Activated T-helper 1 cell treated with anti-CD3 and anti-CD28 coated beads, Interleukin-12 subunit alpha, Interleukin-12 subunit beta, Interleukin-2, Interleukin-4 antibody, amounts not matched to agents 30 ng/mL and 10 ng/mL and 1 ng/mL, durations not matched to agents 14 hours and 24 hours and 36 hours (primary cell): ENCODE data around the gene LEMD2. TPM values are rescaled to one million over a fixed set of nuclear protein-coding genes. Genes with fewer than 3 reads are reported as not detected.

Experiments
- DNase-seq: peaks from one replicate; pipeline ENCODE4 v3.0.0; 2021; ENCODE audit warnings: low spot score
- H3K27ac Mint-ChIP-seq: one replicate; pipeline ENCODE4 v1.8.0; 2021; ENCODE audit warnings: mild to moderate bottlenecking, mixed read lengths
- H3K27me3 Mint-ChIP-seq: one replicate; pipeline ENCODE4 v1.8.0; 2022; ENCODE audit warnings: mild to moderate bottlenecking, moderate library complexity, mixed read lengths; ENCODE audit not compliant: insufficient read depth
- H3K36me3 Mint-ChIP-seq: one replicate; pipeline ENCODE4 v1.8.0; 2021; ENCODE audit warnings: low read depth, mixed read lengths
- H3K4me1 Mint-ChIP-seq: one replicate; pipeline ENCODE4 v1.8.0; 2021; ENCODE audit warnings: low read depth, mixed read lengths
- H3K4me3 Mint-ChIP-seq: one replicate; pipeline ENCODE4 v1.8.0; 2021; ENCODE audit warnings: mild to moderate bottlenecking, moderate library complexity, mixed read lengths
- H3K9me3 Mint-ChIP-seq: one replicate; pipeline ENCODE4 v1.8.0; 2021; ENCODE audit warnings: mixed read lengths
- intact Hi-C: fragments of 100-400 bp; cut with micrococcal nuclease; formaldehyde crosslinking; loops from one replicate; pipeline ENCODE4 v1.15.1; 2024
- total RNA-seq: library from RNA; stranded (reverse); gene quantifications from 2 replicates; pipeline ENCODE4 v1.2.3, GENCODE V29; 2022

LEMD2 gene
- total RNA-seq, 1 donor from 2014 or later: 63.6 TPM

DNA sequence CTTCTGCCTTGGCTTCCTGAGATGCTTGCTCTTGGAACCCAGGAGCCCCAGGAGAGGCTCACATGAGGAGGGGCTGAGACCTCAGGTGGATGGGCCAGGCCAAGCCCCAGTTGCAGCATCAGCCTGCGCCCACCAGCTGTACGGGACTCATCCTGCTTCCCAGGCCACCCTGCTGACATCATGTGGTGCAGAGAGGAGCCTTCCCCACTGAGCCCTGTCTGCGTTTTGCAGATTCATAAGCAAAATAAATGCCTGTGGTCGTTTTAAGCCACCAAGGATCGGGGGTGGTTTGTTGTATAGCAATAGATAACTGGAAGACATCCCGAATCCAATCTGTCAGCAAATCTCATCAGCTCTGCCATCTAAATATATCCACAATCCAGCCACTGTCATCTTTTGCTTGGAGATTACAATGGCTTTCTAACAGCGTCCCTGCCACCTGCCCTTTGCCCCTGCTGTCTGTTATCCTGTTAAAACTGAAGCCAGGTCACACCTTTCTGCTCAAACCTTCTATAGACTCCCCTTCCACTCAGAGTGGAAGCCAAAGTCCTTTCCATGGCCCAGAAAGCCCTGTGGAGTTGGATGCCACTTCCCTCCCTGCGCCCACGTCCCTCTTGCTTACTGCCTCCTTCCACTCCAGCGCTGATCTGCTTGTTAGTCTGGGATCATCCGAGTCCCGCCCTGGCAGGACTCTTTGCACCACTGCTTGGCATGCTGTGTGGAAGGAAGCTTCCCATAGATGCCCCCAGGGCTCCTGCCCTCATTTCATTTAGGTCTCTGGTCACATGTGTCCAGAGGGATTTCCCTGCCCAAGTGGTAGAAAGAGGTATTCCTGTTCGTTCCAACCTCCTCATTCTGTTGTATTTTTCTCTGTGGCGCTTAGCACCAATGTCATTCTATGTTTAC lies 38.9 kb upstream of the LEMD2 start:
- no peaks in the 10 kb centered on the region for H3K36me3 Mint-ChIP-seq
- H3K27me3 Mint-ChIP-seq: peaks cover 16% of the 10 kb centered on the region
- no peak overlapping the region for H3K4me3 Mint-ChIP-seq
- H3K9me3 Mint-ChIP-seq: no peaks in the 10 kb centered on the region
- no peak for DNase-seq
- H3K4me1 Mint-ChIP-seq: no peaks in the 10 kb centered on the region
- intact Hi-C loops: no loop called here
- no peak overlapping the region for H3K27ac Mint-ChIP-seq

- no peak overlapping the region for H3K27ac Mint-ChIP-seq
- no peaks in the 10 kb centered on the region for H3K9me3 Mint-ChIP-seq
- intact Hi-C loops: no loop called here
- no peak for DNase-seq
- no peaks in the 10 kb centered on the region for H3K36me3 Mint-ChIP-seq
- H3K27me3 Mint-ChIP-seq: peaks cover 21% of the 10 kb centered on the region
- no peak overlapping the region for H3K4me3 Mint-ChIP-seq
- H3K4me1 Mint-ChIP-seq: no peaks in the 10 kb centered on the region
Observed at GRCh38 chr6:33826537-33826936, 37.6 kb upstream of the LEMD2 start.

DNA sequence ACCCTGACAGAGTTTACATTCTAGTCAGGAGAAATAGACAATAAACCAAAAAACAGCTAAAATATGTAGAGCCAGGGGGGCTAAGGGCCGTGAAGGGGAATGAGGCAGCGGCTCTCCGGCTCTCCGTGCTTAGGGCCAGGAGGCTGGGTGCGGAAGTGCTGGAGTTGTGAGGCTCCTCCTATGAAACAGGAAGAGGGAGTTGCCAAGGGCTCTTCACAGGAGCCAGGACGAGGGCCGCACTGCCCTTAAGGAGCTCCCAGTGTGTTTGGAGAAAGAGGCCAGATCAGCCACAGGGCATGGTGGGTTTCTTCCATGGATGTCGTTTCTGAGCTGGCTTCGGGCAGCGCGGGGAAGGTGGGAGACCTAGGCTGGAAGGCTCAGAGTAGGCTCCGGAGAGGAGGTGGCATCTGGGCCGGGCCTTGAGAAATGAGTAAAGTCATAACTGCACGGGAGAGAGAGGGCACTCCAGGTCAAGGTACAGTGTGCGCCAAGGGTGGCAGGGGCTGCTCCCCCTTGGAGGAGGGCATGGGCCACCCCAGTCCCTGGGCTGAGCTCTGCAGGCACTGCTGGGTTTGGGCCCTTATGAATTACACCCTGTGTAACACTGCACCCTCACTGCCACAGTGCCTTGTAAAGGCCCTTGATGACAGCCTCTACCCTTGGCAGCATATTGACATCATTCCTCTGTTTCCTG lies 35.7 kb upstream of the LEMD2 start:
- no peaks in the 10 kb centered on the region for H3K4me1 Mint-ChIP-seq
- H3K27ac Mint-ChIP-seq: no peak overlapping the region
- intact Hi-C loops: no loop called here
- H3K27me3 Mint-ChIP-seq: peaks cover 23% of the 10 kb centered on the region
- no peaks in the 10 kb centered on the region for H3K9me3 Mint-ChIP-seq
- no peak overlapping the region for H3K4me3 Mint-ChIP-seq
- no peak for DNase-seq
- no peaks in the 10 kb centered on the region for H3K36me3 Mint-ChIP-seq

GRCh38 chr6:33823806-33824205 lies 34.9 kb upstream of the LEMD2 start:
- no peak overlapping the region for H3K27ac Mint-ChIP-seq
- H3K4me1 Mint-ChIP-seq: peaks cover 1% of the 10 kb centered on the region
- peaks cover 20% of the 10 kb centered on the region for H3K27me3 Mint-ChIP-seq
- H3K9me3 Mint-ChIP-seq: no peaks in the 10 kb centered on the region
- no peaks in the 10 kb centered on the region for H3K36me3 Mint-ChIP-seq
- no peak for DNase-seq
- no peak overlapping the region for H3K4me3 Mint-ChIP-seq
- intact Hi-C loops: no loop called here

DNA sequence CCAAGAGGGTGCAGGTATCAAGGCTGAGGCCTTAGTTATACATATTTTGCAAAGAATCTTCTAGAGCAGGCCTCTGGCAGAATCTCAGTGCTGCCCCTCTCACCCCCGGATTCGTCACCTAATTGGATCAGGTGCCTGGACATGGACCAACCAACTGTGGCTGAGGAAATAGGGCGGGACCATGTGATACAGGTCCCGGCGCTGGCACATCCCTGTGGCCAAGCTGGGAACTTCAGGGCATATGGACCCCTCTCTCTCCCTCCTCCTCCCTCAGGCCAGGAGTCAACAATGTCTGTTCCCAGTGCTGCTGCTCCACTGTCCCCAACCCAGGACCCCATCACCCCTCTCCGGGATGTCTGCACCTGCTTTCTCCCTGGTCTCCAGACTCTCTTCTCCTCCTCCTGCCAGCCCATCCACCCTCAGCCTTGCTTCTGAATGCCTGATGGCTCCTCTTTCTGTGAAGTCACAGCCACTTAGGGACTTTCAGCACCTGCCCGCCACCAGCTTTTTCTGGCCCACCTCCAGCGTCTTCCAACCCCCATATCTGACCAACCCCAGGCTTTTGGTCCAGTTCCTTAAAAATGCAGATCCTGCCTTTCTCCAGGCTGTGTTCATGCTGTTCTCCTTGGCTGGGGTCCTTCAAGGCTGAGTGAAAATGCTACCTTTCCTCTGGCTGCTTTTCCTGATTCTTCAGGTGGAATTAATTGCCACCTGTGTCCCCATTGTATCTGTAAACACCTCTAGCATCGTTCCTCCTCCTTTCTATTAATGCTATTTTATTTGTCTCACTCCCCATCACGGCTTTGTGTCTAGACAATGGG lies 33.9 kb upstream of the LEMD2 start:
- Mint-ChIP-seq H3K4me3 (no peak overlapping the region), H3K4me1 (peaks cover 8% of the 10 kb centered on the region), H3K9me3 (no peaks in the 10 kb centered on the region), H3K36me3 (no peaks in the 10 kb centered on the region), H3K27ac (no peak overlapping the region), H3K27me3 (peaks cover 17% of the 10 kb centered on the region)
- no peak for DNase-seq
- intact Hi-C loops: no loop called here

DNA sequence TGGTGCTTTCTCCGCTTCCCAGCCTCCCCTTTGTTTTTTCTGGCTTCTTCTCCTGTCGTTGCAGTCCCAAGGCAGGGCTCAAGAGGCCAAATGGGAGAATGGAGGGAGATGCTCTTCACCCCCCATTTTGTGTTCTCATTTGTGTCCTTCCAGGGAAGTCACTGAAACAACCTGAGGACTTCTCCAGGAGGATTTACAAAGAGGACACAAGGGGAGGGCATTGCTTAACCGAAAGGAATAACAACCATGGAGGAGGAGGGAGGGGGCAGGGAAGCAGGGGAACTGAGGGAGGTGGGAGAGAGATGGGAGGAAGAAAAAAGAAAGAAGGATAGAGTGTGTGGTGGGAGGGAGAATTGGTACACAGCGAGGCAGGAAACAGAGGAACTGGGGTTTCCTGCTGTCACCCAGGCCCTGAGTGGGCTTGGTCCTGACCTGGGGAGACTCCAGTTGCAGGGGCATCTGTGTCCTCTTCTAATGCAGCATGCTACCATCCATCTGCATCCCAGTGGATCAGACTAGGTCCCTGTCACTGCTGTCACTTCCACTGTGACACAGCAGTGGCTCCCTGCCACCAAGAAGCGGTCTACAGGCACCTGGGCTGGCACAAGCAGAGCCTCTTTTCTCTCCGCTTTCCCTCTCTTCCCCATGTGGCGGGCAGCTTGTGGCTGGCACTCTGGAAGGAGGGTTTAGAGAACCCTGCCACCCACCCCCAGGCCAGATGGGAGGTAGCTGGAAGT lies 32.0 kb upstream of the LEMD2 start:
- Mint-ChIP-seq H3K9me3 (no peaks in the 10 kb centered on the region), H3K27ac (no peak overlapping the region), H3K27me3 (peaks cover 21% of the 10 kb centered on the region), H3K4me1 (peaks cover 8% of the 10 kb centered on the region), H3K36me3 (no peaks in the 10 kb centered on the region), H3K4me3 (no peak overlapping the region)
- intact Hi-C loops: no loop called here
- DNase-seq: no peak

DNA sequence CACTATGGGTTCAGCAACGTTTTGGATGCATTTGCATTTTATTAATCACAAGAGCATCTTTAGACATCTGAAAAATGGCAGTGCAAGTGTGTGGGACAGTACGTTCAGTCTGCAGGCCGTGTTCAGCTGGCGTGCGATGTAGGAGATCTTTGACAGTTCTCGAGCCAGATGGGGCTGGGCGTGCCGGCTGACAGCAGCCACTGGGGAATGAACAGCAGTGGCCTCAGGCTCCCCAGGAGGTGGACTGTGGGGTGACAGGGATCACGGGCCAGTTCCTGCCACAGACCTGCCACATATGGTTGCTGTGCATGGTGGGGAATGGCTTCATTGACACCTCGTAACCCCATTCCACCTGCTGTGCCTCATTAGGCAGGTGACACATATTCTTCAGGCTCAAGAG lies 31.3 kb upstream of the LEMD2 start:
- intact Hi-C loops: no loop called here
- peaks cover 8% of the 10 kb centered on the region for H3K4me1 Mint-ChIP-seq
- no peak overlapping the region for H3K4me3 Mint-ChIP-seq
- H3K9me3 Mint-ChIP-seq: no peaks in the 10 kb centered on the region
- H3K36me3 Mint-ChIP-seq: no peaks in the 10 kb centered on the region
- no peak for DNase-seq
- H3K27me3 Mint-ChIP-seq: peaks cover 22% of the 10 kb centered on the region
- no peak overlapping the region for H3K27ac Mint-ChIP-seq

- peaks cover 20% of the 10 kb centered on the region for H3K27me3 Mint-ChIP-seq
- no peaks in the 10 kb centered on the region for H3K9me3 Mint-ChIP-seq
- intact Hi-C loops: no loop called here
- H3K27ac Mint-ChIP-seq: no peak overlapping the region
- H3K36me3 Mint-ChIP-seq: no peaks in the 10 kb centered on the region
- no peak overlapping the region for H3K4me3 Mint-ChIP-seq
- H3K4me1 Mint-ChIP-seq: peaks cover 8% of the 10 kb centered on the region
- DNase-seq: no peak
Observed at GRCh38 chr6:33819021-33819420, 30.1 kb upstream of the LEMD2 start.

GRCh38 chr6:33818293-33818692 lies 29.4 kb upstream of the LEMD2 start:
- no peak for DNase-seq
- Mint-ChIP-seq H3K36me3 (no peaks in the 10 kb centered on the region), H3K9me3 (no peaks in the 10 kb centered on the region), H3K4me3 (no peak overlapping the region), H3K4me1 (peaks cover 8% of the 10 kb centered on the region), H3K27ac (no peak overlapping the region), H3K27me3 (peaks cover 21% of the 10 kb centered on the region)
- intact Hi-C loops: no loop called here

GRCh38 chr6:33817489-33817888 lies 28.6 kb upstream of the LEMD2 start:
- Mint-ChIP-seq H3K27me3 (peaks cover 24% of the 10 kb centered on the region), H3K4me3 (no peak overlapping the region), H3K27ac (no peak overlapping the region), H3K9me3 (no peaks in the 10 kb centered on the region), H3K4me1 (peaks cover 8% of the 10 kb centered on the region), H3K36me3 (no peaks in the 10 kb centered on the region)
- intact Hi-C loops: no loop called here
- no peak for DNase-seq

DNA sequence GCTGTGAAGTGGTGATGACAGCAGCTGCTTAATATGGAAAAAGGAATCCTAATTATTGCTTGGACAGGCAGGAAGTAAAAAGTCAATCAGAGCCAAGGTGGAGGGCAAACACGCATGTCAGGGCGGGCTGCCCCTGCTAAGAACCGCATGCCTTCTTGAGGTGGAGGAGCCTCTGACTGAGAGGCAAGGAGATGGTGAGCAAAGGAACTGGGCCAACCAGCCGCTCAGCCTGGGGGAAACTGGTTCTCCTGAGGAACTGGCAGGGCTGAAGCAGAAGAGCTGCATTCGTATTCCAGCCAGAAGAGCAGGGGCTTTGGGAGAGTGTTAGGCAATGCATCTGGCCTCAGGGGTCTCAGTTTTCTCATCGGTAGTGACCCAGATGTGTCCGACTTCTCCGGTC lies 28.0 kb upstream of the LEMD2 start:
- Mint-ChIP-seq H3K27ac (no peak overlapping the region), H3K27me3 (peaks cover 28% of the 10 kb centered on the region), H3K4me1 (peaks cover 8% of the 10 kb centered on the region), H3K36me3 (no peaks in the 10 kb centered on the region), H3K4me3 (no peak overlapping the region), H3K9me3 (no peaks in the 10 kb centered on the region)
- intact Hi-C loops: no loop called here
- DNase-seq: no peak

DNA sequence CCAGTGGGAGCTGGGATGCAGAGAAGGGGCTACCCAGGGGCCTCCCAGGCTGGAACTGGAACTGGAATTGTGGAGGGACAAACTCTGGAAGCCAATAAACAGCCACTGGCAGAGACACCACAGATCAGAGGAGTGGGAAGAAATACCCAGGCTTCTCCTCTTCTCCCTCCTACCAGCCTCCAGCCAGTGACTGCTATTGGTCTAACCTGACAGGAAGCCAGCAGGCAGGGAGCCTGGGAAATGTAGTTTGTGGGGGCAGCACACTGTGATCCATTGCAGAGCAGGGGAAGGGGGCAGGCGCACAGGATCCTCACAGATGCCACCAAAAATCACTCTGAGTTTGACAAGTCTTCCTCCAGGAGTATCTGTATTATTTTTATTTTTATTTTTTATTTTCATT lies 26.9 kb upstream of the LEMD2 start:
- Mint-ChIP-seq H3K27ac (no peak overlapping the region), H3K4me1 (peaks cover 8% of the 10 kb centered on the region), H3K9me3 (no peaks in the 10 kb centered on the region), H3K4me3 (no peak overlapping the region), H3K27me3 (peaks cover 34% of the 10 kb centered on the region), H3K36me3 (no peaks in the 10 kb centered on the region)
- intact Hi-C loops: no loop called here
- no peak for DNase-seq
